K562 (cell line): Measurements from ENCODE around the gene NT5C1B. TPM values are rescaled to one million over a fixed set of nuclear protein-coding genes. Genes with fewer than 3 reads are reported as not detected.

Experiments
- ATAC-seq: fragments of 200-7000 bp; cut with Tn5 transposase; 3 replicates; pipeline ENCODE4 v1.9.1; 2020; ENCODE audit warnings: moderate library complexity
- BruUV-seq: library from RNA; stranded (reverse); fragments of 400-500 nt; replicated peaks from 2 replicates; lab custom pipeline; 2021; lab: Mats Ljungman, UMichigan
- CTCF ChIA-PET: fragments of 300-600 bp; formaldehyde crosslinking; extraction: SDS; loops from one replicate; lab custom pipeline; 2021; ENCODE audit warnings: low intra/inter-chr PET ratio; lab: Yijun Ruan, JAX
- POLR2A ChIA-PET: fragments of 300-600, 350-650 bp; sonication (Branson Sonifier 250); formaldehyde crosslinking; extraction: SDS; loops from one replicate; lab custom pipeline; 2021; ENCODE audit warnings: antibody characterized with exemption, inconsistent platforms; lab: Yijun Ruan, JAX
- DNase-seq, 4 experiments: peaks; one replicate each; pipeline versions ENCODE4 v3.0.0 to v3.0.0-alpha.2; 2011 to 2018; ENCODE audit warnings: low spot score in 3 of 4, mixed read lengths in 3 of 4; ENCODE audit errors: extremely low read depth in 1 of 4
- FAIRE-seq: peaks from 2 replicates; lab custom pipeline; 2011; peaks lifted over from hg19 to GRCh38; lab: Jason Lieb, UNC
- H2AFZ ChIP-seq: 2 replicates; pipeline ENCODE4 v1.6.0; 2011; ENCODE audit warnings: low read depth, low read length, control low read depth, inconsistent platforms
- H3K27ac ChIP-seq: fragments of 200-600 bp; 3 replicates; pipeline ENCODE4 v1.8.0; 2011; ENCODE audit warnings: low read depth, mild to moderate bottlenecking, control low read depth, inconsistent platforms, low read length, moderate library complexity, mixed read lengths; ENCODE audit errors: extremely low read depth
- H3K27me3 ChIP-seq, 2 experiments: fragments of 300-600 bp in 1 of 2; 2 replicates in 1 of 2; 3 replicates in 1 of 2; pipeline versions ENCODE4 v1.6.0 to v1.8.0; 2011; ENCODE audit warnings: inconsistent platforms in 2 of 2, low read length in 2 of 2, mild to moderate bottlenecking in 1 of 2, mixed read lengths in 1 of 2, moderate library complexity in 1 of 2; ENCODE audit not compliant: control insufficient read depth in 2 of 2, insufficient read depth in 2 of 2
- H3K36me3 ChIP-seq: fragments of 300-600 bp; 3 replicates; pipeline ENCODE4 v1.8.0; 2011; ENCODE audit warnings: mild to moderate bottlenecking, low read length, inconsistent platforms; ENCODE audit not compliant: control insufficient read depth, insufficient read depth
- H3K4me1 ChIP-seq, 2 experiments: fragments of 200-600 bp in 1 of 2; replicated peaks in 1 of 2; 2 replicates in 1 of 2; 3 replicates in 1 of 2; pipeline versions ENCODE4 v1.5.1 to v1.8.0; 2011; ENCODE audit warnings: inconsistent platforms in 2 of 2, low read length in 2 of 2, mild to moderate bottlenecking in 1 of 2, mixed read lengths in 1 of 2, moderate library complexity in 1 of 2; ENCODE audit not compliant: control insufficient read depth in 2 of 2, insufficient read depth in 2 of 2
- H3K4me2 ChIP-seq: 2 replicates; pipeline ENCODE4 v1.6.1; 2011; ENCODE audit warnings: low read length, control low read depth, inconsistent platforms, mixed read lengths; ENCODE audit not compliant: insufficient read depth
- H3K4me3 ChIP-seq: fragments of 200-600 bp; sonication (generic), shearing (Covaris generic); 2 replicates; pipeline ENCODE4 v1.5.1; 2016; ENCODE audit warnings: control low read depth, inconsistent platforms
- H3K79me2 ChIP-seq: fragments of 200-600 bp; 3 replicates; pipeline ENCODE4 v1.8.0; 2011; ENCODE audit warnings: low read length, inconsistent platforms; ENCODE audit not compliant: control insufficient read depth, insufficient read depth
- H3K9ac ChIP-seq, 2 experiments: 2 replicates each; pipeline versions ENCODE4 v1.6.0 to v1.6.1; 2011; ENCODE audit warnings: low read depth in 2 of 2, low read length in 2 of 2, control low read depth in 1 of 2, inconsistent platforms in 1 of 2, mild to moderate bottlenecking in 1 of 2, mixed read lengths in 1 of 2; ENCODE audit not compliant: insufficient read depth in 1 of 2
- H3K9me1 ChIP-seq: one replicate; pipeline ENCODE4 v1.6.0; 2011; ENCODE audit warnings: inconsistent platforms, mild to moderate bottlenecking, low read length, moderate library complexity; ENCODE audit not compliant: control insufficient read depth, insufficient read depth
- H3K9me3 ChIP-seq: replicated peaks from 2 replicates; pipeline ENCODE4 v1.5.1; 2011; ENCODE audit warnings: low read depth, low read length, inconsistent platforms; ENCODE audit not compliant: control insufficient read depth, insufficient read depth
- H4K20me1 ChIP-seq: replicated peaks from 2 replicates; pipeline ENCODE4 v1.6.1; 2011; ENCODE audit warnings: low read length, inconsistent platforms, mixed read lengths; ENCODE audit not compliant: control insufficient read depth, insufficient read depth
- CHAMP1 ChIP-seq: fragments of 450-650 bp; IDR thresholded peaks from 2 replicates; pipeline ENCODE4 v1.6.1; 2016; ENCODE audit warnings: mild to moderate bottlenecking
- EGR1 ChIP-seq: fragments of 450-650 bp; conservative IDR thresholded peaks from 2 replicates; pipeline ENCODE4 v1.6.1; 2017; ENCODE audit warnings: mild to moderate bottlenecking
- HDAC1 ChIP-seq, 2 experiments: fragments of 450-650 bp; IDR thresholded peaks; 2 replicates each; pipeline ENCODE4 v1.6.1; 2016 to 2017; ENCODE audit warnings: inconsistent platforms in 1 of 2, mild to moderate bottlenecking in 1 of 2, moderate library complexity in 1 of 2
- IRF9 ChIP-seq: fragments of 450-650 bp; IDR thresholded peaks from 2 replicates; pipeline ENCODE4 v1.6.1; 2016; ENCODE audit warnings: missing biosample characterization, missing genetic modification characterization
- MECOM ChIP-seq: fragments of 250-450 bp; sonication (Bioruptor Pico); IDR thresholded peaks from 2 replicates; pipeline ENCODE4 v1.8.0; 2022; ENCODE audit warnings: inconsistent platforms
- NR2C1 ChIP-seq, 2 experiments: fragments of 450-650 bp; IDR thresholded peaks; 2 replicates each; pipeline ENCODE4 v1.6.1; 2017; ENCODE audit warnings: mild to moderate bottlenecking in 2 of 2, antibody characterized with exemption in 1 of 2, inconsistent platforms in 1 of 2, missing compliant biosample characterization in 1 of 2, missing genetic modification characterization in 1 of 2
- SAFB2 ChIP-seq: fragments of 200-400 bp; formaldehyde crosslinking; IDR thresholded peaks from 2 replicates; pipeline ENCODE4 v1.6.1; 2018; ENCODE audit warnings: borderline replicate concordance, low read length, low read depth, moderate library complexity; ENCODE audit not compliant: severe bottlenecking
- SMARCB1 ChIP-seq: IDR thresholded peaks from 2 replicates; pipeline ENCODE4 v1.6.1; 2011; ENCODE audit warnings: improper control_type of control experiment, low read depth; ENCODE audit not compliant: insufficient read length
- THRA ChIP-seq: fragments of 450-650 bp; IDR thresholded peaks from 2 replicates; pipeline ENCODE4 v1.6.1; 2017; ENCODE audit warnings: mild to moderate bottlenecking, moderate library complexity
- TRIM28 ChIP-seq: fragments of 450-650 bp; IDR thresholded peaks from 2 replicates; pipeline ENCODE4 v1.6.1; 2017
- WGBS: fragments of 100-300 bp; shearing (Covaris generic); methylation state at CpG from one replicate; pipeline ENCODE4 v1.1.6; 2016; ENCODE audit warnings: low coverage, mixed read lengths; ENCODE audit not compliant: insufficient coverage; ENCODE audit errors: missing lambda C conversion rate; 5-methylcytosine and 5-hydroxymethylcytosine counted together
- in situ Hi-C: fragments of 300-500 bp; cut with MboI; formaldehyde crosslinking; loops from 4 replicates; pipeline ENCODE4 v1.15.0; 2018; ENCODE audit warnings: inconsistent platforms, mixed read lengths
- intact Hi-C: fragments of 100-400 bp; cut with micrococcal nuclease; formaldehyde crosslinking; loops from 2 replicates; pipeline ENCODE4 v1.14.2; 2022
- polyA plus RNA-seq, 8 experiments: library from polyadenylated mRNA; depleted of rRNA in 4 of 8; stranded (reverse) in 5 of 8; unstranded in 3 of 8; fragments of >200 nt; fragmentation: Nextera tagmentation in 2 of 8; fragmentation: Illumina TruSeq in 1 of 8; extraction: Ambion mirVana in 2 of 8; extraction: Trizol in 1 of 8; gene quantifications; 2 replicates each; pipeline versions ENCODE4 v1.2.1 to v1.2.3, GENCODE V29; 2011 to 2014; ENCODE audit warnings: inconsistent platforms in 1 of 8, missing spikeins in 1 of 8
- total RNA-seq, 7 experiments: library from RNA; depleted of rRNA in 6 of 7; stranded (reverse); fragments of >200 nt in 6 of 7; fragmentation: Illumina TruSeq in 2 of 7; extraction: Trizol in 2 of 7; gene quantifications; 2 replicates each; pipeline versions ENCODE4 v1.2.1 to v1.2.3, GENCODE V29; 2011 to 2021; ENCODE audit warnings: low replicate concordance in 1 of 7

NT5C1B gene
- total and polyA plus RNA-seq, 9 of the 15 experiments (the other 6 are each of a cell fraction or from before 2014, with no cell fraction given) = 0.07 TPM; not detected in 8

- no peak overlapping the region for H2AFZ ChIP-seq
- in situ Hi-C loops = no loop called here
- no peak overlapping the region for H3K27ac ChIP-seq
- H3K9me1 ChIP-seq = no peaks in the 10 kb centered on the region
- no peaks in the 10 kb centered on the region for H3K36me3 ChIP-seq
- no peak for ATAC-seq
- TF ChIP-seq TRIM28 (no peak), THRA (no peak)
- TF ChIP-seq, all 486 proteins: peak for 0
- no peaks in the 10 kb centered on the region for H3K4me1 ChIP-seq
- BruUV-seq = no TSS peak
- no peak overlapping the region for H3K4me3 ChIP-seq
- POLR2A ChIA-PET = interaction anchor here (0.7 kb wide), 1 partner anchor 1147 kb away, joined by 3 read pairs; no protein-coding TSS in a partner anchor
- H3K9me3 ChIP-seq = no peaks in the 10 kb centered on the region
- FAIRE-seq (no peak), DNase-seq (no peak)
- intact Hi-C loops = no loop called here
- H3K4me2 ChIP-seq = no peak overlapping the region
- CTCF ChIA-PET = no interaction called here
- no peaks in the 10 kb centered on the region for H4K20me1 ChIP-seq
- no peaks in the 10 kb centered on the region for H3K79me2 ChIP-seq
- WGBS = 0% methylated on average over 3 of the region's 3 CpGs
- H3K9ac ChIP-seq = no peak overlapping the region
- no peaks in the 10 kb centered on the region; a peak in 1 of 5 replicates for H3K27me3 ChIP-seq
Observed at GRCh38 chr2:18525852-18526251, 63.5 kb downstream of the NT5C1B start.

GRCh38 chr2:18525236-18525635 is 64.1 kb downstream of the NT5C1B start:
- Histone ChIP-seq H3K9me1 (no peaks in the 10 kb centered on the region), H4K20me1 (no peaks in the 10 kb centered on the region), H3K4me1 (no peaks in the 10 kb centered on the region), H3K27ac (no peak overlapping the region), H3K79me2 (no peaks in the 10 kb centered on the region), H3K4me2 (no peak overlapping the region), H2AFZ (no peak overlapping the region), H3K36me3 (no peaks in the 10 kb centered on the region), H3K9ac (no peak overlapping the region), H3K9me3 (no peaks in the 10 kb centered on the region), H3K4me3 (no peak overlapping the region), H3K27me3 (no peaks in the 10 kb centered on the region; a peak in 1 of 5 replicates)
- FAIRE-seq (no peak), ATAC-seq (no peak), DNase-seq (no peak)
- no TSS peak for BruUV-seq
- 5% methylated on average over 2 of the region's 2 CpGs for WGBS
- no peak for TF ChIP-seq EGR1
- no peak for TF ChIP-seq SAFB2
- no peak for TF ChIP-seq HDAC1 (IDR thresholded peaks at IDR 0.05)
- TF ChIP-seq MECOM (CRISPR knock-in tag) = no peak
- no peak for TF ChIP-seq IRF9 (tag)
- no peak for TF ChIP-seq CHAMP1
- no peak for TF ChIP-seq SMARCB1
- TF ChIP-seq NR2C1 (IDR thresholded peaks at IDR 0.05) = no peak
- no peak for TF ChIP-seq NR2C1 (tag; IDR thresholded peaks at IDR 0.05)
- in situ Hi-C loops = no loop called here
- POLR2A ChIA-PET = interaction anchor here (0.7 kb wide), 1 partner anchor 1147 kb away, joined by 3 read pairs; no protein-coding TSS in a partner anchor
- CTCF ChIA-PET = no interaction called here
- intact Hi-C loops = no loop called here
